Measurements from ENCODE around the gene MC5R.

MC5R gene

DNA sequence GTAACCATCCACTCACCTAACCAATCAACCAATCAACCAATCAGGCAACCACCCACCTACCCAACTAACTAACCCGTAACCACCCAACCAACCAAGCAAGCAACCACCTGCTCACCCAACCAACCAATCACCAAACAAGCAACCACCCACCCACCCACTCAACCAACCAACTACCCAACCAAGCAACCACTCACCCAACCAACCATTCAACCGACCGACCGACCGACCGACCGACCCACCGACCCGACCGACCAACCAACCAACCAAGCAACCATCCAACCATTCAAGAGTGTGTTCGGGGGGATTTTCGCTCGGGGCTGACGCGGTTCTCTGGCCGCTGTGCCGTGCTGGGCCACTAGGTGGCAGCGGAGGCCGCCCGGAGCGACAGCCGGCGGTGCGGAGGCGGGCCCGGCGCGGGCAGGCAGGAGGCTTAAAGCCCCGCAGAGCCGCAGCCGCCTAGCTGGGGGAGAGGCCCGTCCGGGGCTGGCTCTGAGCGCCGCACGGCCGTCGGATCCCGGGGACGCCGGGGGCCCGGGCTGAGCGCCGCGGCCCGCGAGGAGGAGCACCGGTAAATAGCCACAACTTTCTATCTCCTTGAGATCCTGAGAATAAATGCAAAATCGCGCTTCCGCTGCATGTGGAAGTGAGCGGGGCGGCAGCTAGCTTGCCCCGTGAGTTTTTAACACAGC lies at the start of gene MC5R:
Gene MC5R, plus strand, starts transcription at position 443 of the 689 bp plus-strand sequence. CDS start 1,617 bp downstream, outside the sequence.
- ChIA-PET POLR2A (interaction anchor here (0.6 kb wide), 1 partner anchor 11 kb away, joined by 3 read pairs; no protein-coding TSS in a partner anchor), CTCF (interaction anchor here (0.7 to 2.2 kb wide), 7 partner anchors 8 to 263 kb away, joined by 3 to 25 read pairs (median 5); no protein-coding TSS in a partner anchor)

DNA sequence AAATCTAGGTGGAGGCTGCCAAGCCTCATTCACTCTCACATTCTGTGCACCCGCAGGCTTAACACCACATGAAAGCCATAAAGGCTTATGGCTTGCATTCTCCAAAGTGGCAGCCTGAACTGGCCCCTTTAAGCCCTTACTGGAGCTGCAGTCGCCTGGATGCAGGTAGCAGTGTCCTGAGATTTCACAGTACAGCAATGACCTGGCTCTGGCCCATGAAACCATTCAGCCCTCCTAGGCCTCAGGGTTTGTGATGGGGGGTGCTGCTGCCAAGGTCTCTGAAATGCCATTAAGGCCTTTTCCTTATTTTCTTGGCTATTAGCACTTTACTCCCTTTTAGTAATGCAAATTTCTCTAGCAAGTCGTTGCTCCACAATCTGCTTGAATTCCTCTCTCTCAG lies 48.9 kb upstream of the MC5R start:
- CTCF ChIA-PET, result no interaction called here
- POLR2A ChIA-PET, result no interaction called here
- H3K4me3 ChIP-seq (ENCODE audit: low read depth, low read length), result no peak overlapping the region
- TF ChIP-seq, protein P1, sequence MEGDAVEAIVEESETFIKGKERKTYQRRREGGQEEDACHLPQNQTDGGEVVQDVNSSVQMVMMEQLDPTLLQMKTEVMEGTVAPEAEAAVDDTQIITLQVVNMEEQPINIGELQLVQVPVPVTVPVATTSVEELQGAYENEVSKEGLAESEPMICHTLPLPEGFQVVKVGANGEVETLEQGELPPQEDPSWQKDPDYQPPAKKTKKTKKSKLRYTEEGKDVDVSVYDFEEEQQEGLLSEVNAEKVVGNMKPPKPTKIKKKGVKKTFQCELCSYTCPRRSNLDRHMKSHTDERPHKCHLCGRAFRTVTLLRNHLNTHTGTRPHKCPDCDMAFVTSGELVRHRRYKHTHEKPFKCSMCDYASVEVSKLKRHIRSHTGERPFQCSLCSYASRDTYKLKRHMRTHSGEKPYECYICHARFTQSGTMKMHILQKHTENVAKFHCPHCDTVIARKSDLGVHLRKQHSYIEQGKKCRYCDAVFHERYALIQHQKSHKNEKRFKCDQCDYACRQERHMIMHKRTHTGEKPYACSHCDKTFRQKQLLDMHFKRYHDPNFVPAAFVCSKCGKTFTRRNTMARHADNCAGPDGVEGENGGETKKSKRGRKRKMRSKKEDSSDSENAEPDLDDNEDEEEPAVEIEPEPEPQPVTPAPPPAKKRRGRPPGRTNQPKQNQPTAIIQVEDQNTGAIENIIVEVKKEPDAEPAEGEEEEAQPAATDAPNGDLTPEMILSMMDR (IDR thresholded peaks at IDR 0.05; ENCODE audit: insufficient read depth, low read length, missing control alignments), result no peak
- DNase-seq (ENCODE audit: low read depth, low spot score), result no peak

More for the DNA sequence above, at the start of gene MC5R:
- no peak for DNase-seq (ENCODE audit: low read depth, low spot score)
- TF ChIP-seq, protein P1 (IDR thresholded peaks at IDR 0.05; ENCODE audit: insufficient read depth, low read length, missing control alignments), result peak; percentile 93
- H3K4me3 ChIP-seq (ENCODE audit: low read depth, low read length), result peak within 1 kb of the TSS; percentile 45

DNA sequence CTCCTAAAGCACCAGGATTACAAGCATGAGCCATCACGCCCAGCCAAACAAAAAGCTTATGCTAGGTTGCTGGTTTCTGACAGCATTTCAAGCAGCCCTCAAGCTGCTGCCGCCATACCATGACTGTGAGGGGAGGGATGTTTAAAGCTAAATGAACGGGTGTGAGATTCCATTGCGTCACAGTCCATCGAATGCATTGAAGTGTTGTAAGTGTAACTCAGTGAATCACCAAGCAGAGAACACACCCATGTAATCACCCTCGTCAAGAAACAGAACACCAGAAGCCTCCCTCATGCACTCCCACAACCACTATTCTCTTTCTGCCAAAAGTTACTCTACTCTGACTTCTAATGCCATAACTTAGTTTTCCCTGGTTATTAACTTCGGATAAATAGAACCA lies 32.8 kb upstream of the MC5R start:
- CTCF ChIA-PET, result no interaction called here
- no peak overlapping the region for H3K4me3 ChIP-seq (ENCODE audit: low read depth, low read length)
- TF ChIP-seq, protein P1 (IDR thresholded peaks at IDR 0.05; ENCODE audit: insufficient read depth, low read length, missing control alignments), result no peak
- DNase-seq (ENCODE audit: low read depth, low spot score), result no peak
- POLR2A ChIA-PET, result no interaction called here

DNA sequence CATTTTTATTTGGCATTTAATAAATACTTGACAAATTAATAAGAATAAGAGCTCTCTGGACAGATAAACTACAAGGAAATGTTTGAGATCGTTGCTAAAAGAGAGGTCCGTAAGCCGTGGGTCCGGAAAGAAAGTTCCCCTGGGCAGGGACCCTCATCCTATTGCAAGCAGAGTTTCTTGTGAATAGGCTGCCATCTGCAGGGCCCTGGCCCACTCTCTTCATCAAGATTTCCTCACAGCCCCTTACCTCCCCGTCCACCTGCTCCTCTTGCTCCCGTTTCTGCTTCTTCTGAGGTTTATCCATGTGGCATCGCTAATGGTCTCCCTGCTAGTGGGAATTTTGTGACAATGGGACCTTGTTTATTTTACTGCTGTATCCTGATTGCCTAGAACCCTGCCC lies 30.1 kb upstream of the MC5R start:
- TF ChIP-seq, protein P1 (IDR thresholded peaks at IDR 0.05; ENCODE audit: insufficient read depth, low read length, missing control alignments), result no peak
- H3K4me3 ChIP-seq (ENCODE audit: low read depth, low read length), result no peak overlapping the region
- POLR2A ChIA-PET, result no interaction called here
- CTCF ChIA-PET, result no interaction called here
- no peak for DNase-seq (ENCODE audit: low read depth, low spot score)

DNA sequence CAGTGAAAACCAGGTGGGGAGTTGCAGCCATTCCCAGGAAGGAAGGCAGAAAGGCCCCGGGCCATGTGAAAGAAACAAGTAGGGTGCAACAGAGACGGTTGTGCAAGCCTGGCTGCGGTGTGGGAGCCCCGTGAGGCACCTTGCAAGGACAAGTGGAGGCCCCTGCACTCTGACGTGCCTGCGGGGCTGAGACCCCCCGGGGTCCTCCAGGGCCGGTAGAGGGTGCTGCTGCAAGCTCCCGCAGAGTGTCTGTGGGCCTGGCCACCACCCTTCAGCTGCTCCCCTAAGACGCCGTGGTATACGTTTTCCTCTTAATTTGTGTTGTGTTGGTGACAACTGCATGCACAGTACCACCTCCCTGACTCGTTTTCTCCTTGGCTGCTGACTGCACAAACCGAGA lies 27.4 kb upstream of the MC5R start:
- ChIA-PET CTCF (interaction anchor here (3.0 kb wide), 1 partner anchor 16 kb away, joined by 13 read pairs; no protein-coding TSS in a partner anchor), POLR2A (no interaction called here)
- TF ChIP-seq, protein P1 (IDR thresholded peaks at IDR 0.05; ENCODE audit: insufficient read depth, low read length, missing control alignments), result no peak
- no peak for DNase-seq (ENCODE audit: low read depth, low spot score)
- H3K4me3 ChIP-seq (ENCODE audit: low read depth, low read length), result no peak overlapping the region

DNA sequence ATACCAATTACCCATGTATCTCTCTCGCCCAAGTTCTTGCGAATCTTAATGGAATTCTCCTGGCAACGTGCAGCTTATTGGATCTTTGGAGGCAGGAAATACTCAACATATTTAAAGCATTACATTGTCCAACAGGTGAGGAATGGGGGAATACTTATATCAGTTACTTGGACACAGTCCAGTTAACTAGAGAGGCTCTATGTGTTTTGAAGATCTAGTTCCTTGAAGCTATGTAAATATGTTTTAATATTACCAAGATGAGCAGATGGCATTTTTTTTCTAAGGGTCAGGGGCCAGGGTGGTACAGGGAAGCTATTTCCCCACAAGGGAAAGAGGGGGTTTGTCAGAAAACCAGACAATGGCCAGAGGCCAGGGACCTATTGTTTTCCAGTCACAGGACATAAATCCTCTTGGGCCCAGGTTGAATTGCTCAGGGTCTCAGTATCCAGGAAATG lies 26.8 kb upstream of the MC5R start:
- no peak for DNase-seq (ENCODE audit: low read depth, low spot score)
- TF ChIP-seq, protein P1 (IDR thresholded peaks at IDR 0.05; ENCODE audit: insufficient read depth, low read length, missing control alignments), result no peak
- ChIA-PET CTCF (interaction anchor here (3.0 kb wide), 1 partner anchor 16 kb away, joined by 13 read pairs; no protein-coding TSS in a partner anchor), POLR2A (no interaction called here)
- no peak overlapping the region for H3K4me3 ChIP-seq (ENCODE audit: low read depth, low read length)
